Measurements from ENCODE around the gene ZCCHC2. TPM values are rescaled to one million over a fixed set of nuclear protein-coding genes. Genes with fewer than 3 reads are reported as not detected.

ZCCHC2 gene
- total RNA-seq, 1 experiment from 2014 or later: 8.3 TPM

DNA sequence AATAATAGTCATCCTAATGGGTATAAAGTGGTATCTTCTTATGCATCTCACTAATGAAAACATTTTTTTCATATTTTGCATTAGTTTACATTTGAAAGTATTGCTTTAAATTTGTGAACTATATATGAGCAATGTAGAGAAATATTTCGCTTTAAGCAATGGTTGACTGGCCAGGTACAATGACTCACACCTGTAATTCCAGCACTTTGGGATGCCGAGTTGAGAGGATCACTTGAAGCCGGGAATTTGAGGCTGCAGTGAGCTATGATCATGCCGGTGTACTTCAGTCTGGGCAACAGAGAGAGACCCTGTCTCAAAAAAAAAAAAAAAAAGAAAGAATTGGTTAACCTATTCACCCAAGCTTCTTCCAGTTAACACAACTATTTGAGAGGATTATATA, 15.1 kb downstream of the ZCCHC2 start:
- no peak for DNase-seq (ENCODE audit: low spot score)

DNA sequence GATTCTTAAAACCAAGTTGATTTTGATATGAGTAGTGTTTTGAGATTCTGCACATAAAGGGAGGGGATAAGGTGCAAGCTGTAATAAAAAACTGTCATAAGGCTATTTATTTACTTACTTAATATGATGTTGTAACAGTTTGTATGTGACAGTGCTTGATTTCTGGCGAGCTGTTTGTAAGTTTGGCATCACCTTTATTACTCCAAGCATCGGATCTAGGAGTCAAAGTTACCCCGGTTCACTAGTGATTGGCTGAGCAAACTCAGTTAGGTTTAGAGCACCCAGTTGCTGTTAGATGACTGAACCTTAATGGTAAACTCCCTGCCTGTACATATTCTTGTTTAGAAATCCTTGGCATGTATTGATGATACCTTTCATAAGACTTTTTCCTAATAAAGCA, 16.1 kb downstream of the ZCCHC2 start:
- DNase-seq (ENCODE audit: low spot score): no peak

DNA sequence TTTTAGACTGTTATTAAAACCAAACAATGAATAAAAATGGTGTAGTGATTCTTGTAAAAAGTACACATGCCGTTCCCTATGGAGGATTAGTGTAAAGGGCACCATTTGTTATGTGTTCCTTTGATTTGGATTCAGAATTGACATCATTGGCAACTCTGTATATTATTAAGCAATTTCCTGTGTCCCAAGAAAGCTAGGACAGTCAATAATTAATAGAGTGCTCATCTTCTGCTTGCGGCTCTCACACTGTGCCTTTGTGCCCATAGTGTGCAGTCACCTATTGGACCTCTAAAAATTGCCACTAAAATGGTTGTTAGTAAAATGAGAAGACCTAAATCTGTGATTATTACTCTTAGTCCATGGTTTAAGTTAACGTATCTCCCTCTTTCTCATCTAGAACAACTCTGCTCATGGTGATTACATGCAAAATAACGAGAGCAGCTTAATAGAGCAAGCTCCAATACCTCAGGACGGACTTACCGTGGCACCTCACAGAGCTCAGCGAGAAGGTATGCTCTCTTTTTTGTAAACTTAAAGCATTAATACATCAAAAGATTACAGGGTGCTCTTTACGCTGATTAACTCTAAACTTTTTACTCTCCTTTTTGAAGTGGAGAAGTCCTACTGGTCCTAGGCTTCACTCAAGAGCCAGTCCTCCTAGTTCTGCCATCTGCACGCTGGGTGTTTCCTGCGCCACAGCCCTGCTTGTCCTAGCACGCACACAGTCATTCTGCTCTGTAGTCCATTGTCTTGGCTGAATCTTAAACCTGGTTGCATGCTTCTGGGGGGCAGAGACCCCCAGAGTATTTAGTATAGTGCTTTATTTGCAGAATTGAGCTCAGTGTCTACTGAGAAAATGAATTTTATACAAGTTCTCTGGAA, 16.7 kb downstream of the ZCCHC2 start:
- no peak for DNase-seq (ENCODE audit: low spot score)

DNA sequence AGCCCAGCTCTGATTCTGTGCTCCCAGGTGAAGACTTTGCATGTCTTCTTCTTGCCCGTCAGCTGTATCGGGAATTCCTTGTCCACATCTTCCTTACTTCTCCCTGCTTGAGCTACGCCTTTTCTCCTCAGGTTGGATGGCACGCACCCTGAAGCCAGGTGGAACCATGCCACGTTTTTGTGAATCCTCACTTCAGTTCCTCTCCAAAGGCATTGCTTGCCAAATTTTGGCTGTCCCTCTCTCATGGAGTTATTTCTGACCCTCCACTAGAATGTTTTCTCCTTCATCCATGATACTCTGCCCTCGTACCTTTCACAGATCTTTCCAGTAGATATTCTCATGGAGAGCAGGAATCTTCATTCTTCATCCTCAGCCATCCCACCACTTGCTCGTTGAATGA, 20.2 kb downstream of the ZCCHC2 start:
- DNase-seq (ENCODE audit: low spot score): no peak

DNA sequence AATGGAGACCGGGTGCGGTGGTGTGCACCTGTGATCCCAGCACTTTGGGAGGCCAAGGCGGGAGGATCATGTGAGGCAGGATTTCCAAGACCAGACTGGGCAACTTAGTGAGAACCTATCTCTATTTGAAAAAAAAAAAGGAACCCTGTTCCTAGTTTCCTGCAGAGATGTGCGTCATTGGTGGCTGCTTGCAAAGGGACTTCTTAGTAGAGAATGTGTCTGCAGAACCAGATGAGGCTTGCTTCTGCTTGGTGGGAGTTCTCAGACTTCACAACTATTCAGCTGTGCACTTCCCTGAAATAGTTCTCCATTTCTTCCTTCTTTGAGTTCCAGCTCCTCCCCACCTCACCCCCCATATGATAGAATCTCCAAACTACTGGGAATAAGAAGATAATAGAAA, 22.3 kb downstream of the ZCCHC2 start:
- no peak for DNase-seq (ENCODE audit: low spot score)

DNA sequence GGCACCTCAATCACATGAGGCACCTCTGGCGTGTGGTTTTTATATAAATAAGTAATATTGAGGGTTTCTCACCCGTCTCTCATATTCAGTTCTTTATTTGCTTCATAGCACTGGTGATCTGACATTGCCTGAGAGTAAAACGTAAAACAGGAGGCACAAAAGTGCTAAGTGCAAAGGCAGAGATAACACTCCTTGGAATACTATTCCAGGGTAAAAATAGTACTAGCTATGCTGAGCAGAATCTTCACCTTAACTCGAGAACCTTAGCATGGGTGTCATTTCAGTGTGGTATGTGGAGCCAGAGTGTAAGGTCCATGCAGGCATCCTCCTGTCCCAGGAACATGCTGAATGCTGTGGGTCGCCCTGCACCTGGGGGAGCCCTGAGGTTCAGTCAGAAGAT, 26.9 kb downstream of the ZCCHC2 start:
- DNase-seq (ENCODE audit: low spot score): no peak

DNA sequence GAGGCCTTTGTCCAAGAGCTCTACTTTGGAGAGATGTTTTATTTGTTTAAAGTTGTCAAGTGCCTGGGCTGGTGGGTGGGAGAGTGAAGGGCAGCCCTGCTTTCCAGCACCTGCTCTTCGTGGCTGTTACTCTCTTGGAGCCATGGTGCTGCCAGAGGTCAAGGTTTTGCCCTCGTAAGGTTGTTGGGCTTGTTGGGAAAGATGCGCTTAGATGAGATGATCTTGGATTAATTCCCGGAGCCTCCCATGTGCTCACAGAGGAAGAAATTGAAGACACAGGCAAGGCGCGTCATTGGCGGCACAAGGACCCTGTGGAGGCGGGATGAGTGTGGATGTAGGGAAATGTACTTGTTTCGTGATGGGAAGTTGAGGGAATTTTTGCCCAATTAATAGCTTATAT, 27.9 kb downstream of the ZCCHC2 start:
- DNase-seq (ENCODE audit: low spot score): no peak

DNA sequence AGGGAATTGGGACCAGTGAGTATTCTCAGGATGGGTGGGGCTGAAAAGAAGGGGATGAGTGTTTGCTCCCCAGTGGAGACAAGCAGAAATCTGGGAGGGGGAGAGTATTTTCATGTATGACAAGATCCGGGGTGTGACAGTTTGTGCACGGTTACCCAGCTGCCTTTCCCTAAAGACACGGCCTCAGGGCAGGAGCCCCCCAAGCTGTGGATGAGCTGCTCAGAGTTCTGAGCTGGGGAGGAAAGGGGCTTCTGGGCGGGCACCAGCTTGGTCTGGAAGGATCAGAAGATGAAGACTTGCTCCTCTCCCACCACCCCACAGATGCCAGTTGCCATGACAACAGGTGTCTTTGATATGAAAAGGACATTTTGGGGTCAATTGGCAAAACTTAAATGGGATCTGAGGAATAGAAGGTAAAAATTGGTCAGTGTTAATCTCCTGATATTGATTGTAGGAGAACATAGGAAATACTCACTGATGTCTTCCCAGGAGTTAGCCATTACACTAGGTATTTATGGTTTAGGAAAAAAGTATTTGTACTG, 29.2 kb downstream of the ZCCHC2 start:
- no peak for DNase-seq (ENCODE audit: low spot score)

DNA sequence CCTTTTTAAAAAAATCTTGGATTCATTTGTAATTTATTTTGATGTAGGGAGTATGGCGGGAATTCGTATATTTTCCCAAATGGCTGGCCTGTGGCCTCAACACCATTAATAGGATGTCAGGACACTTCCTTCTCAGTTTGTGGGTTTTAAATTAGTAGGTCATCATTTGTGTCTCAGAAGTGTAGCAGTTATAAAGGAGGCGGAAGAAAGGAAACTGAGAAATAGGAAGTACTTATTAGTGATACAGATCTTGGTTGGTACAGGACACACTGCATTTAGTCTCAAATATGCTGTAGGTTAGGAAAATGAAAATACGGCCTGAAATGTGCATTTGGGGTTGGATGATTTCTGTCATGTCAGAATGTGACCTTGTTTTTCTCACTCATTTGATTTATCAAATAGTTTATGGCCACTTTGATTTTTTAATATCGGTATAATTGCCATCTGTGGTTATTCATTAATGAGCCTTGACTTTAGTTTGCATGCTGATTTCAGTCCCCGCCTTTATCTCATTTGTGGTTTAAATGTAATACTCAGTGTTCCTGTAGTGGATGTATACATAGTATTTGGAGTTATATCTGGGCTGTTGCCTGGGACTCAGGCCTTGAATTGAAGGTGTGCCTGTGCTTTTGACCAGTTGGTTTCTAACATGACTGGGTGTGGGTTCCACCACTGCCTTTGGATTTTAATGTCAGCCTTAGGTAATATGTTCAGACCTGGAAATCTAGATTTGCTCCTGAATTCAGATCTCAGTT, 31.4 kb downstream of the ZCCHC2 start:
- no peak for DNase-seq (ENCODE audit: low spot score)

DNA sequence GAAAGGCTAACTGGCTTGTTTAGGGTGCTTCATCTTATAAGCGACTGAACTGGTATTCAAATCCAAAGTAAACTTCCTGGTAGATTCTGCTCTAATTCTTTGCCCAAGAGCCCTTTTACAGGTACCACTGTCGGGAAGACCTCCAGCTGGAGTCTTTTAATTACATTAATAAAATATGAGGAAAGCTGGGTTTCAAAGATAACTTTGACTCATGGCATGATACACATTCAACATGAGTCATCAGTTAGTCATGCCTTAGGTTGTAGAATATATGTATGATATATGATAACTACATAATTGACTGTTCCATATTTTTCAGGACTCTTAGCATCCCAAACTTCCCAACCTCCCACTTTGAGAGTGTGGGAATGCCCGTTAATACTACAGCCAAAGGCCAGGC, 32.3 kb downstream of the ZCCHC2 start:
- DNase-seq (ENCODE audit: low spot score): peak; percentile 27

DNA sequence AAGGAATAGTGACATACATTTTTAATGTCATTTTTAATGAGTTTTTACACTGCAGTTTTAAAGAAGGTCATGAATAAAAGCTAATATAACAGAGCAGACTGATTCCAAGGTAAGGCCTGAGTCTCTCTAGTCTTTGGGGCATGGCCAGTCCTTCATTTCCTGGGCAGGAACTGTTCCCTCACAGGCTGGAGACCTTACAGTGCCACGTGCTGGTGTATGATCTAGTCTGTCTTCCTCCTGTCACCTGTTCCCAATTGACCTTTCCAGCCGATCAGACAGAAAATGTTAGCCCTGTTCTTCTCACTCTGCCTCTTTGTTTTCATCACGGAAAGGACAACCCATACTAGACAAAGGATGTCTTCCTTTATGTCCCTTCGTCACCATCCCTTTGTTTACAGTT, 33.6 kb downstream of the ZCCHC2 start:
- DNase-seq (ENCODE audit: low spot score): no peak

DNA sequence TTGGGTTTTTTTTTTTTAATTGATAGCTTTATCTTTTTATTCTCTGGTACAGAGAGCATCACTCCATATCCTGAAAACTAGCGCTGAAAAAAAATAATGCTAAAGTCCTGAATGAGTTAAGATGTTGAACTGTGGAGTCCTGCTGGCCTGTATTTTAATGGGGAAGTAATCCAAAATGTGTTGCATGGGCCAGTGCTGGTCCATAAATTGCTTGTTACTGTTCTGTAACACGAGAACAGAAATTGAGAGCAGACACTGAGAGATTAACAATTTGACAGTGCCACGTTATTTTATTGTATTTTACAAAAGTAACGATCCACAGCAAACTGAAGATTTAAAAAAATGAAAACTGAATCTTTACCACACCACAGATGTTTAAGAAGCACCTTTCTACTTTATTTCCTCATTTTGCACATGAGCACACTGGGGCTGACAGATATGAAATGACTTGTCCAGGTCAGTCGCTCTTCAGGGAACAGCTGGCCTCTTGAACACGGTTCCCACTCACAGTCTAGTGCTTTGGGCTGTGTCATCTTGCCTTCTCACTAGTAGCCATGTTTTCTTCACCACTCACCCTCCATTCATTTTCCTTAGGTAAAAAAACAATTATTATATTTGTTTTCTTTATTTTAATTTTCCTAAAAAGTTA, 35.3 kb downstream of the ZCCHC2 start:
- no peak for DNase-seq (ENCODE audit: low spot score)

DNA sequence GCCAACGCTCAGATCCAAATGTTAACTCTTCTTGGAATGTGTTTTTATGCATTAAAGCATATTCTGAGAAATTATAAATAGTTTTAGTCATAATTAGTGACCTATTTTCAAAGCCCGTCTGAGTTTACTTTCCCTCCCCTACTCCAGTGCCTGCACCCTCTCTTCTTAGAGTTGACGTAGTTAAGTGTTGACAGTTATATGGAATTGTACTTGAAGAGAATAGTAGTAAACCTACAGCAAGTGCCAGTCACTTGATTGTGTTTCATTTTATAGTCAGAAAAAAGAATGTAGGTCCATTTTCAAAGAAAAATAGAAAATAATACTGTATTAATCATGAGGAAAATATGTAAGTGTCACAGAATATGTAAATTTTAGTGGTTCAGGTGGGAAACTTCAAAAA, 41.2 kb downstream of the ZCCHC2 start:
- no peak for DNase-seq (ENCODE audit: low spot score)

DNA sequence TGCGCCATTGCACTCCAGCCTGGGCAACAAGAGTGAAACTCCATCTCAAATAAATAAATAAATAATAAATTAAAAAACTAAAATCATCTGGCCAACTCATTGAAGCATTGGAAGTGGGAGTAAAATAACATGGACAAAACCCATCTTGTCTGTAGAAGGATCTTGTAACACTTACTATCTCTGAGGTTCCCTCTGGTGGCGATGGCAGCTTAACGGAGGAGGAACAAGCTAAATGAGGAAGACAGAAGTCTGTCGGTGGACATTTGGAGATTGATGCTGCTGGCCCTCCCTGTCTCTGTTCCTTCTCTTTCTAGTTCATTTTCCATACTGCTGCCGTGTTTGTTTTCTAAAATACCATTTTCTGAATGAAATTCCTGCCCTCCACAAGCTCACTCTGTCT, 43.4 kb downstream of the ZCCHC2 start:
- no peak for DNase-seq (ENCODE audit: low spot score)

DNA sequence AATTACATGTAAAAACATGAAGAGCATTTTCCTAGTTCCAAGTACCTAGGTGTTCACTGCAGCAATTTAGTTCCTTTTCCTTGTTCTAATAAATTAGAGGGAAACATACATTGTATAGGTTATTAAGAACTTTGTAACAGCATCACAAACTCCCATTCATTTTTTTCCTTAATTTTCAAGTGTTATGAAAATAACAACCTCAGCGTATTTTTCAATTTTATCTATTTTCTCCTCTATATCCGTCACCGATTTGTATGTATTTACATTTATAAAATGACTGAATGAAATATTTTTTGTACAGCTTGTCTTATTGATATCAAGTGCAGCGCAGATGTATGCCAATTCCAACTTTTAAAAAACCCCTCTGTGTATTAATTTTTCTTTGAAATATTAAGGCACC, 44.0 kb downstream of the ZCCHC2 start:
- DNase-seq (ENCODE audit: low spot score): no peak

DNA sequence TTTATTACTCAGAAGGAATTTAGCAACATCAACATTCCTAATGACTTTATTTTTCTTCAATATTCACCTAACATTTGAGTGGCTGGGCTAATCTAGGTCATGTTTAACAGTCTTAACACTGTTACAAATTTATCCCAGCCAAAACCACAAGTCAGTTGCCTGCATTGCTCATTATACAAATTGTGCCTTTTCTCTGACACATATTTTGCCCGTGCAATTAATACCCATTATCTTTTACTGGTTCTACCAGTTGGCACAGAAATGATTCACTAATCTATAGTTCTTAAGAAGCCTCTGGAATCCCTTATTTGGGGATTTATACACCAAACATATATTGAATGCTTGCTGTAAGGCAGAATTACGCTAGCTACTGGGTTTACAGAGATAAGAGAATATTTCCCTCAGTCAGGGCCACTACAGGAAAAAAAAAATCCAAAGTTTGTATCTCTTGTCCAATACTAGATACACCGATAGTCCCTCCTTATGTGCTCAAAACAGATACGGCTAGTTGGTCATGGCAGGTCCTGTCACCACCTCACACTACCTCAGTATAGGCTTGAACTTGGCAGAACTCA, 46.3 kb downstream of the ZCCHC2 start:
- DNase-seq (ENCODE audit: low spot score): no peak

DNA sequence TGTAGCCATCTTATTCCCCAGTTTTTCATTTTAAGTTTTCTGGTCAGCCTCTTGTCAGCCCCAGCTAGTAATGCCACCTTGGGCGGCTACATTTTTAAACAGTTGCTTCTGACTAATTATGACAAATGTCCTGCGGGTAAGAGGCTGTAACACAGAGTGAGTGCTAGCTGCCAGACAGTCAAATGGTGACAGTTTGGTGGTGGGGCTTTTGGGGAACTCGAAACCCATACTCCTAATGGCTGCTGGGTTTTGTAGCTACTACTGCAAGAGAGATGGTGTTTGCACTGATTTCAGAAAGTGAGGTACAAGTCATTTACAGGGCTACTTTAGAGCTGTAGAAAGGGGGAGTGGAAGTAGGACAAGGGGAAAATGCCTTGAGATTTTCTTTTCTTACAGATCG, 48.2 kb downstream of the ZCCHC2 start:
- DNase-seq (ENCODE audit: low spot score): no peak

DNA sequence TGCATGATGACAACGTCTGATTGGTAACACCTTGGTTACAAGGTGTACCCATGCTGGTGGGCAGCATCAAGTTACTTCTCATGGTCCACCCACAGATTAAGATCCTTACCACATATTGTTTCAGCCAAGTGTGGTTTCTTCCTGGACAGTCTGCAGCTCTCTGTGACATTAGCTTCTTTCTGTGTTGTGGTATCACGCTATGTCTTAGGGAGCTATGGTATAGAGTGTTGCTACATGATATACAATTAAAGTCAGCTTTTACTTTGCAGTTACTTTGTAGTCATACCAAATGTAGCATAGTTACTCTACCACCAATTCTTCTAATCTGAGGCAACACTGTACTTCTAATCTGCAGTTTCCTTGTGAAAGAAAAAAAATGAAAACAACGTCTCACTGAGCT, 48.8 kb downstream of the ZCCHC2 start:
- no peak for DNase-seq (ENCODE audit: low spot score)

DNA sequence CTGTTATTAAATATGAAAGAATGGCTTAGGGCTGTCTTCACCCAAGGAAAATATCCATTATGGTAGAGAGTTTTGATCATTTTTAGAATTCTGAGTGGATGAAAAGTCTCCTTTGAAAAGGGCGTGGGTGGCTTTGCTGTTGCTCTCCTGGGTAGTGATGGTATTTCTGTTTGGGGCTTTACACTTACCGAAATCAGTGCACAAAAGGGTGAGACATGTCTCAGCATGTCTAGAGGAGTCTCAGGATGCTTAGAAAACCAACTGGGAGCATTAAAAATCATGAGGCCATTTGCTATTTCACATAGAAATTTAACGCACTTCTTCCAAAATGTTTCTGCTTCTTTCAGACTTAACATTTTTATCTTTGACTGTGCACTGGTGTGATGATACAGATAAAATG, 49.6 kb downstream of the ZCCHC2 start:
- no peak for DNase-seq (ENCODE audit: low spot score)

DNA sequence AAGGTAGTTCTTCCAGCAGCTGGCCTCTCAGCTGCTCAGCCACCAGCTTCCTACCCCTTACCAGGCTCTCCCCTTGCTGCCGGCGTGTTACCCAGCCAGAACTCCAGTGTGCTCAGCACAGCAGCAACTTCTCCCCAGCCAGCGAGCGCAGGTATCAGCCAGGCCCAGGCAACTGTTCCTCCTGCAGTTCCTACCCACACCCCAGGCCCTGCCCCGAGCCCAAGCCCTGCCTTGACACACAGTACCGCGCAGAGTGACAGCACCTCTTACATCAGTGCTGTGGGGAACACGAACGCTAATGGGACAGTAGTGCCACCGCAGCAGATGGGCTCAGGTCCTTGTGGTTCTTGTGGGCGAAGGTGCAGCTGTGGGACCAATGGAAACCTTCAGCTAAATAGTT, 52.0 kb downstream of the ZCCHC2 start:
- DNase-seq (ENCODE audit: low spot score): no peak

DNA sequence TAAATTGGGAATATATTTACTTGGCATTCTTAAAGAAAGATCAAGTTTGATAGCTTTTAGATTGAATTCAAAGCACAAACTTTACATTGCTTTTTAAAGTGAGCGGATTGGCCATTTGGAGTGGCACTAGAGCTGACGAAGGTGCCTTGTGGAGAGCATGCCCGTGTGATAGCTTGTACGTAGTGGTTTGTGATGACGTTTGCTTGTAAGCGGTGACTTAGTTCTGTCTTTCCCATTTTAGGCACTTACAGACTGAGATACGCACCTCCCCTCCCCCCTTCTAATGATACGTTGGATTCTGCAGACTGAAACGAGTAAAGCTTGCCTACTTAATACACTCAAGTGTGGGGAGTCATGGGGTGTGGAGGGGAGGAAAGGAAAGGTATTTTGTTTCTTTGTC, 53.4 kb downstream of the ZCCHC2 start:
- DNase-seq (ENCODE audit: low spot score): no peak

DNA sequence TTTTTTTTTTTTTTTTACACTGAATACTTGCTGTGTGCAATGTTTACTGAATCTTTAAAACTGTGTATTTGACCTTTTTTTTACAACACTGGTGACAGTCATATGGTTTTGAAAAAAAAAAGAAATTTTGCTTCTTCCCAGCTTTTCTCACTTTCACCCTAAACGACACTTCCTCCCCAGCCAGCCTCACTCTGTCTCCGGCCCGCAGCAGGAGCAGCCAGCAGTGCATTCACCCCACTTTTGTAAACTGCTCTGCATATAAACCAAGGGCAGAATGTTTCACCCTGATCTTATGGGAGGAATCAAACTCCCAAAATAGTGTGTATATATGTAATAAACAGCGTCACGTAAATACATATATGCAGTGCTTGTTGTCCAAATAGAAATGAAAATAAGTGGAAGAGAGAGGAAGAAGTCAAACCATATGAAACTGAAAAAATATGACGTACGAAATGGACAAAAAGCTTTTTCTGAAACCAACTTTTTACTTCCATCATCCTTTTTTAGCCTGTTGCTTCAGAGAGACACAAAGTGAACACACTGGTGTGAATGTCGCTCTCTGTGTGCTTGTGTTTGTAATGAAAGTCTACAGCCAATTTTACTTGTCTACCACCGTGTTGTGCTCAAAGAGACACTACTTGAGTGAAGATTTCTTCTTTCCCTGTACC, 54.2 kb downstream of the ZCCHC2 start:
- no peak for DNase-seq (ENCODE audit: low spot score)
